Measurements from ENCODE around the gene TMEM54. TPM values are rescaled to one million over a fixed set of nuclear protein-coding genes. Genes with fewer than 3 reads are reported as not detected.
A peak's percentile ranks its signal among the peaks of the same experiment; 100 is the strongest.
"Not testable (repeated sequence)": the region's sequence is repeated elsewhere in the genome, so short reads cannot be mapped to it uniquely, and the experiment has no call there.

The TMEM54 gene
- total RNA-seq, 1 experiment from 2014 or later, result 17.6 TPM

- Histone ChIP-seq H3K36me3 (no peaks in the 10 kb centered on the region), H3K27ac (no peak overlapping the region), H3K27me3 (no peaks in the 10 kb centered on the region), H3K4me1 (peaks cover 9% of the 10 kb centered on the region), H3K4me3 (no peak overlapping the region), H3K9me3 (replicated peaks) (no peaks in the 10 kb centered on the region; the same call in 1 of the 2 replicates)
- DNase-seq, result no peak
These were observed 27.1 kb upstream of the TMEM54 start for GRCh38 chr1:32928285-32928684.

GRCh38 chr1:32927441-32927840, 26.3 kb upstream of the TMEM54 start:
- Histone ChIP-seq H3K27ac (no peak overlapping the region), H3K36me3 (no peaks in the 10 kb centered on the region), H3K27me3 (no peaks in the 10 kb centered on the region), H3K9me3 (replicated peaks) (no peaks in the 10 kb centered on the region), H3K4me1 (peaks cover 9% of the 10 kb centered on the region), H3K4me3 (no peak overlapping the region)
- no peak for DNase-seq

- H3K9me3 ChIP-seq (replicated peaks), result no peaks in the 10 kb centered on the region
- DNase-seq, result no peak
- H3K4me3 ChIP-seq, result no peak overlapping the region
- peaks cover 9% of the 10 kb centered on the region for H3K4me1 ChIP-seq
- no peak overlapping the region for H3K27ac ChIP-seq
- H3K36me3 ChIP-seq, result no peaks in the 10 kb centered on the region
- no peaks in the 10 kb centered on the region for H3K27me3 ChIP-seq
These were observed 25.4 kb upstream of the TMEM54 start for GRCh38 chr1:32926562-32926961.

GRCh38 chr1:32925403-32926162, 24.4 kb upstream of the TMEM54 start:
- H3K36me3 ChIP-seq, result no peaks in the 10 kb centered on the region

GRCh38 chr1:32924881-32925344, 23.7 kb upstream of the TMEM54 start:
- DNase-seq, result peak; percentile 60
- Histone ChIP-seq H3K9me3 (replicated peaks) (no peaks in the 10 kb centered on the region), H3K4me3 (peak overlapping the region; percentile 57), H3K27me3 (no peaks in the 10 kb centered on the region), H3K36me3 (no peaks in the 10 kb centered on the region), H3K27ac (peak overlapping the region; percentile 15; the same call in 1 of the 2 replicates), H3K4me1 (peaks cover 25% of the 10 kb centered on the region)

More at GRCh38 chr1:32925403-32926162, 24.4 kb upstream of the TMEM54 start:
- DNase-seq, result peak; percentile 72 to 82
- no peaks in the 10 kb centered on the region for H3K27me3 ChIP-seq
- no peaks in the 10 kb centered on the region for H3K9me3 ChIP-seq (replicated peaks)
- H3K27ac ChIP-seq, result peak overlapping the region; percentile 16; the same call in 1 of the 2 replicates
- H3K4me3 ChIP-seq, result peak overlapping the region; percentile 57
- H3K4me1 ChIP-seq, result peaks cover 18% of the 10 kb centered on the region

GRCh38 chr1:32920833-32921232, 19.6 kb upstream of the TMEM54 start:
- peak overlapping the region; percentile 93 for H3K27ac ChIP-seq
- DNase-seq, result peak; percentile 45 to 68
- H3K4me1 ChIP-seq, result peaks cover 30% of the 10 kb centered on the region
- no peaks in the 10 kb centered on the region for H3K27me3 ChIP-seq
- H3K9me3 ChIP-seq (replicated peaks), result no peaks in the 10 kb centered on the region
- no peaks in the 10 kb centered on the region for H3K36me3 ChIP-seq
- no peak overlapping the region for H3K4me3 ChIP-seq

- Histone ChIP-seq H3K4me3 (no peak overlapping the region), H3K9me3 (replicated peaks) (no peaks in the 10 kb centered on the region), H3K27ac (peak overlapping the region; percentile 93), H3K4me1 (peaks cover 29% of the 10 kb centered on the region), H3K36me3 (no peaks in the 10 kb centered on the region), H3K27me3 (no peaks in the 10 kb centered on the region)
- peak; percentile 82 to 91 for DNase-seq
These were observed 18.9 kb upstream of the TMEM54 start for GRCh38 chr1:32919811-32920733.

GRCh38 chr1:32918179-32918578, 17.0 kb upstream of the TMEM54 start:
- peaks cover 29% of the 10 kb centered on the region for H3K4me1 ChIP-seq
- no peaks in the 10 kb centered on the region for H3K36me3 ChIP-seq
- no peak overlapping the region for H3K4me3 ChIP-seq
- H3K27ac ChIP-seq, result no peak overlapping the region
- H3K9me3 ChIP-seq (replicated peaks), result no peaks in the 10 kb centered on the region
- DNase-seq, result peak in 1 of 2 experiments; percentile 28
- H3K27me3 ChIP-seq, result no peaks in the 10 kb centered on the region

- peaks cover 29% of the 10 kb centered on the region for H3K4me1 ChIP-seq
- no peak overlapping the region for H3K27ac ChIP-seq
- H3K27me3 ChIP-seq, result no peaks in the 10 kb centered on the region
- no peak overlapping the region for H3K4me3 ChIP-seq
- H3K9me3 ChIP-seq (replicated peaks), result peaks cover 2% of the 10 kb centered on the region; the same call in 1 of the 2 replicates
- no peak for DNase-seq
- no peaks in the 10 kb centered on the region for H3K36me3 ChIP-seq
These were observed 16.3 kb upstream of the TMEM54 start for GRCh38 chr1:32917521-32917920.

GRCh38 chr1:32915766-32916706, 14.8 kb upstream of the TMEM54 start:
- H3K36me3 ChIP-seq, result no peaks in the 10 kb centered on the region

GRCh38 chr1:32910319-32910718, 9.1 kb upstream of the TMEM54 start:
- Histone ChIP-seq H3K27ac (no peak overlapping the region), H3K27me3 (0 out of 2 replicates have a peak, but pooled peaks cover 6% of the 10 kb centered on the region), H3K4me3 (no peak overlapping the region), H3K4me1 (no peaks in the 10 kb centered on the region), H3K9me3 (replicated peaks) (peaks cover 3% of the 10 kb centered on the region; the same call in 1 of the 2 replicates), H3K36me3 (no peaks in the 10 kb centered on the region)
- no peak for DNase-seq

More at GRCh38 chr1:32915766-32916706, 14.8 kb upstream of the TMEM54 start:
- H3K27ac ChIP-seq, result no peak overlapping the region
- no peak for DNase-seq
- H3K9me3 ChIP-seq (replicated peaks), result peaks cover 3% of the 10 kb centered on the region; the same call in 1 of the 2 replicates
- H3K4me3 ChIP-seq, result no peak overlapping the region
- peaks cover 24% of the 10 kb centered on the region for H3K4me1 ChIP-seq
- H3K27me3 ChIP-seq, result no peaks in the 10 kb centered on the region

GRCh38 chr1:32907435-32907834, 6.2 kb upstream of the TMEM54 start:
- Histone ChIP-seq H3K4me3 (no peak overlapping the region), H3K36me3 (no peaks in the 10 kb centered on the region), H3K27me3 (0 out of 2 replicates have a peak, but pooled peaks cover 6% of the 10 kb centered on the region), H3K9me3 (replicated peaks) (peaks cover under 1% of the 10 kb centered on the region; the same call in 1 of the 2 replicates), H3K27ac (no peak overlapping the region), H3K4me1 (no peaks in the 10 kb centered on the region)
- no peak for DNase-seq

- Histone ChIP-seq H3K27me3 (0 out of 2 replicates have a peak, but pooled peaks cover 6% of the 10 kb centered on the region), H3K4me3 (no peak overlapping the region), H3K36me3 (no peaks in the 10 kb centered on the region), H3K9me3 (replicated peaks) (no peaks in the 10 kb centered on the region), H3K4me1 (no peaks in the 10 kb centered on the region), H3K27ac (no peak overlapping the region)
- no peak for DNase-seq
These were observed 5.5 kb upstream of the TMEM54 start for GRCh38 chr1:32906654-32907053.

GRCh38 chr1:32905588-32905987, 4.4 kb upstream of the TMEM54 start:
- H3K27me3 ChIP-seq; H3K4me3 ChIP-seq; H3K4me1 ChIP-seq; DNase-seq; H3K36me3 ChIP-seq; H3K9me3 ChIP-seq (replicated peaks); H3K27ac ChIP-seq: not testable (repeated sequence)
